HT1080 (cell line): ENCODE results near the gene FOXN1. TPM values are rescaled to one million over a fixed set of nuclear protein-coding genes. Genes with fewer than 3 reads are reported as not detected.

Source experiments
- DNase-seq: peaks from one replicate; pipeline ENCODE4 v3.0.0-alpha.2; 2015; ENCODE audit warnings: low read depth
- total RNA-seq: library from RNA; depleted of rRNA; stranded (reverse); fragments of >200 nt; shearing (Covaris generic); gene quantifications from 2 replicates; pipeline ENCODE4 v1.2.3, GENCODE V29; 2014

Gene FOXN1
- total RNA-seq, 1 experiment from 2014 or later, result not detected

DNA sequence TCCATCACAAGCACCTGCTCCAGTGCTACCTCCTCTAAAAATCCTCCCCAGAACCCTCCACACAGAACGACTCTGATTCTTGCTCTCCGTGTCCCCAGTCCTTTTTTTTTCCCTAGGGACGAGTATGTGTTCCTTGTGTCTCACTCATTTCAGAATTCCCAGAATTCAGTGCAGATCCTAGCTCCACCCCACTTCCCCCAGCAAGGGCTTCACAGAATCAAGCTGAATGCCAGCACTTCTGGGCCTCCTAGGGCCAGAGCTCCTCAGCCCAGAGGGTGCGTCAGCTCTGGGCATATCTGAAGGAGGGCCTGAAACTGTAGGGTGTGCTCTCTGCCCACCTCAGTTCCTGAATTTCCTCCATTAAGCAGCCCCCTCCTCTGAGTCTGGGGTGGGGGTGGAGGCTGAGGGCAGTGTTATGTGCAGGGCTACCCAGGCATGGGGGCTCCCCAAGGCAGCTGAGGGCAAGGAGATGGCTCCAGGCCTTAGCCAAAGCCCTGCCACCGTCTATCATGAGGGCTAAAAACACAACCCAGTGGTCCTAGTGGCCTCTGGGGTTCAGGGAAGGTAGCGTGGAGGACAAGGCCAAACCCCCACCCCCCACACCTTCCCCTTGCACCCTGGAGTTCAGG lies 39.8 kb downstream of the FOXN1 start:
- no peak for DNase-seq

DNA sequence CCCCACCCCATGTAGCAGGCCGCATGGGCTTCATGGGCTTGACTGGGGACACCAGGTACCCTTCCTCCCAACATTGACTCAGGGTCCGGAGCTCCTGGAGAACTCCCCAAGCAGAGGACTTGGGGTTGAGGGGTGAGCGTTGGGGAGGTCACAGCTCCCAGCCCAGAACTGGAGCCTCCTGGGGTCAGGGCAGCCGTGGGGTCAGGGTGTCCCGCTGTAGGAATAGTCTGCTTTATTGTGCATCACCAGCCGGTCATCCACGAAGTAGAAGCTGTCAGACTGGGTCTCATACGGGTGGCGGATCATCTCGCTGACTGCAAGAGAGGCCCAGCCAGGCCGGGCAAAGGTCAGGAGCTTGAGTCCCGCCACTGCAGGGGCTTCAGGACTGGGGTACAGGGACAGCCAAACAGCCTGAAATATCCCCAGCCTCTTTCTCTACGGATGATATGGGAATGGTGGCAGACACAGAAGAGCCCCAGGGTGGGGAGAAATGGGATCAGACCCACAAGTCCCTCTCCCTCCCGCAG lies 41.0 kb downstream of the FOXN1 start:
- DNase-seq, result no peak

DNA sequence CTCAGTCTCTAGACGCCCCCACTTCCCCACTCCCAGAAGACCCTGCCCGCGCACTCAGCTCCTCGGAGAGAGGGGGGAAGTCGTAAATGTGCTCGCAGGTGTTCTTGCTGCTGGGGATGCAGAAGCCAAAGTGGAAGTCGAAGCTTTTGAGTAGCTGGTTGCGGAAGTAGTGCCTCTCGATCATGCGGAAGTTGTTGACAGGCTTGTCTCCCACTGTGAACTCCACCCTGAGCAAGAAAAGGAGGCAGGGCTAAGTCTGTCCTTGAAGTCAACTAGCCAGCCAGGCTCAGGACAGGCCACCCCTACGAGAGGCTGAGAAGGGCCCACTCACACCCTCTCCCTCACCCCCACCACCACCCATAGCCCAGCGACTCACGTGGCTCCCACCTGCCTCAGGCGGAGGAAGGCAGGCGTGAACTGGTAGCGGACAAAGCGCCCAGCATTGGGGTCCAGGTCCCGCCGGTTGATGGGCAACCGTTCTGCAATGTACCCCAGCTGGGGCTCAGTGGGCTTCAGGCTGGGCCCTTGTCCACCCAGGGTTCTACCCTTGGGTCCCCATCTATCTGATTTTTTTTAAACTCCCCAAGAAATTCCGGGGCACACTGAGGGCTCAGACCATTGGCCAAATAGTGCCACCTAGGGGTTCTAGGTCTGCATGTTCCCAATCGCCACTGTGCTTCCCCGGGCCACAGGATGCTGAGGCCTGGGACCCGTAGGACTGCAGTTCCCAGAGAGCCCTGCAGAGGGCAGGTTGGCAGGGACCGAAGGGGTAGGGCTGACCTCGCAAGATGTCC lies 41.7 kb downstream of the FOXN1 start:
- peak; percentile 75 for DNase-seq

DNA sequence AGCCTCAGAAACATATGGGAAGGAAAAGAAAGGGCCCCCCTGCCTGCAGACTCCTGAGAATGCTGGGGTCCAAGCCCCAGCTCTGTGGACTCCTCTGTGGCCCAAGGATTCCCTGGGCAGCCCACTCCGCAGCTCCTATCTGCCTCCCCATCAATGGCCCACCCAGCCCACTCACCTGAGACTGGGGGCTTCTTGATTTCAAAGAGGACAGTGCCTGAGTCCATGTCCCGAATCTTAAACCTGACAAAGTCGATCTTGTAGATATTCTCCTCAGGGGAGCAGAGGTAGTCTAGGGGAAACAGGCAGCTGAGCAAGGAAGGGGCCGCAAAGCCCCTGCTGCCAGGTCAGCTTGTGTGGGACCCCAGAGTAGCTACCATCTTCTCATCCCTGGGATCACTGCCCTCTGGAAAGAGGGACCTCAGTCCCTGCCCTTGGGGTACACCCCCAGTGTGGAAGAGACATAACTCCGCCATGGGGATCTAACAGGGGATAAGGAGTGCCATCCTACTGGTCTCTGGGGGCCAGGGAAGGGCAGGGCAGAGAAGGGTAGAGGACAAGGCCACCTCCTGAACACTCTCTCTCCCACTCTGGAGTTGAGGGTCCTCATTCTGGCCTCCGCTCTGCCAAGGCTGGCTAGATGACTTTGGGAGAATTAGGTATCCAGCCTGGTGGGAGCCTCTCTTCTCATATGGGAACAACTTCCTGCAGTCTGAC lies 42.4 kb downstream of the FOXN1 start:
- DNase-seq, result no peak

DNA sequence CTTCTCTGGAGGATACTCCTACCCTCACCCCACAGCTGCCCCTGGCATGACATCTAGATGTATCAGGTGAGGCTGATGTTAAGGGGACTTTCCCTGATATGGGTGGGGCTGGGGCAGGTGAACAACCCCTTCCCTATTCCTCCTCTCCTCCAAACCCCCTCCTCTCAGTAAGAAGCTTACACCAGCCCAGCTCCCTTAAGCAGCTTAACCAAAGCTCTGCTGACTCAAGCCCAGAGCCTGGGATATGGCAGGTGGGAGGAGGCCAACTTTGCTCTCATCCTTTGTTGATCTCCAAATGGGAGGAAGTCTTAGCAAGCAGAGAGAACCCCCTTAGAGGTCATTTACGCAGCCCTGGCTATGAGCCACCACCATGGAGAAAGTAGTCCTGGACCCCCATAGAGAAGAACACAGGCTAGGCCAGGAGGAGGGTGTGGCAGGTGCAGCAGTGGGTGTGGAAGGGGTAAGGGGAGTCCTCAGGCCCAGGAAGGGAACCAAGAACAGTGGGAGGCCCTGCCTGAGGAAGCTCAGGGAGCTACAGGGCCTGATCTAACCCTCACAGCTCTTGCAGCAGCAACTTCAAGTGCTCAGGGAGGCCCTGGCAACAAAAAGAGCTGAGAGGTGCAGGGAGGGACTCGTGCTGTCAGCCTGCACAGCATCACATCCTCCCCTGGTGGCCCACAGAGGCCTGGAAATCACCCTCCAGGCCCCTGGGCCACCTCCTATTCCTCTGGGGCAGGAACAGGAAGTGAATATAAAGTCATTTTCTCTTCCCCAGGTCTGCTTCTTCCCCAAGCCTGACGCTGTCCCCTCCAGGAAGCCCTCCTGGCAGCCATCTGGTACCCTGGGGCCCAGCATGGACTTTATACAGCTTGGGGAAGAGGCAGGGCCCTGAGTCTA lies 43.3 kb downstream of the FOXN1 start:
- DNase-seq, result no peak

DNA sequence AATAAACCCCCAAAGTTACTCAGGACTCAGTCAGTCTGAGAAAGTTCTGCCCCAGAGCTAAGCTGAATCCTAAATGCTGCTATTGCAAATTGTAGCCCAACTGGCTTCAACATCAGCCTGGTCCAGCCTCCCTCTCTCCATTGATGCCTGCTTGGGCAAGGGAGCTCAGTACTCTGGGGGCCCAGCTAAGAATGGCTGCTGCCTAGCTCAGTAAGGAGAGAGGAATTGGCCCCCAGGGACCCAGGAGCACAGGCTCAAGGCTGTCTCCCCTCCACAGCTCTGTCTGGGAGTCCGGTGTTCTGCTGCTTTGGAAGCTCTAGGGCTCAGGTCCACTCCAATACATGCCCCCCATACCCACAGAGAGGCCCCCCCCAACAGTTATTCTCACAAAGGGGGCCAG lies 44.7 kb downstream of the FOXN1 start:
- DNase-seq, result no peak

DNA sequence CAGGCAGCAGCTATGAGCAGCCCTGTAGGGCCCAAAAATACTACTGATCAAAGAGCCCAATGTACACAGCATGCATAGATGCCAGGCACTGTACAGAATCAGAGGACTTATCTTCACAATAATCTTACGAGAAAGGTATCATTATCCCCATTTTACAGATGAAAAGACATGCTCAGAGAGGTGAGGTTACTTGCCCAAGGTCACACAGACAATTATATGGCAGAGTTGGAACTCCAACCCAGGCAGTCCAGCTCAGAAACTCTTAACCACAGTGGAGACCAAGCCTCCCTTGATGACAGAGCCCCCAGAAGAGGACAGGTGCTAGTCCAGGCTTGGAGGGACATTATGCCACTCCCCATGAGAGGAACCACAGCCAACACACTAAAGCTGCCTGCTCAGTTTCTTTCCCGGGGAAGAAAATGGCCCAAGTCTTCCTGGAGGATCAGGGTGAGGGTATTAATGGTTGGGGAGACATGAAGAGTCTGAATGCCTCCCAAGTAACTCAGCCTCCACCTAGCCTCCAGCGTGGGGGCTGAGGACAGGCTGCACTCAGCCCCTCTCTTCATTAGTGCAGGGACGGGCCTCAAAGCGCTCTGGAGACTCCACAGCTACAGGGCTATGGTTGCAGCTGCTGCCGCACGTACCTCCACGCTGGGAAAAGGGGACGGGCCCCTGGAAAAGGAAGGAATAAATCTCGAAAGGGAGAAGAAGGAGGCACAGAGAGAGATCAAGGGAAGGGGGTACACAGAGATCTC lies 45.5 kb downstream of the FOXN1 start:
- no peak for DNase-seq

DNA sequence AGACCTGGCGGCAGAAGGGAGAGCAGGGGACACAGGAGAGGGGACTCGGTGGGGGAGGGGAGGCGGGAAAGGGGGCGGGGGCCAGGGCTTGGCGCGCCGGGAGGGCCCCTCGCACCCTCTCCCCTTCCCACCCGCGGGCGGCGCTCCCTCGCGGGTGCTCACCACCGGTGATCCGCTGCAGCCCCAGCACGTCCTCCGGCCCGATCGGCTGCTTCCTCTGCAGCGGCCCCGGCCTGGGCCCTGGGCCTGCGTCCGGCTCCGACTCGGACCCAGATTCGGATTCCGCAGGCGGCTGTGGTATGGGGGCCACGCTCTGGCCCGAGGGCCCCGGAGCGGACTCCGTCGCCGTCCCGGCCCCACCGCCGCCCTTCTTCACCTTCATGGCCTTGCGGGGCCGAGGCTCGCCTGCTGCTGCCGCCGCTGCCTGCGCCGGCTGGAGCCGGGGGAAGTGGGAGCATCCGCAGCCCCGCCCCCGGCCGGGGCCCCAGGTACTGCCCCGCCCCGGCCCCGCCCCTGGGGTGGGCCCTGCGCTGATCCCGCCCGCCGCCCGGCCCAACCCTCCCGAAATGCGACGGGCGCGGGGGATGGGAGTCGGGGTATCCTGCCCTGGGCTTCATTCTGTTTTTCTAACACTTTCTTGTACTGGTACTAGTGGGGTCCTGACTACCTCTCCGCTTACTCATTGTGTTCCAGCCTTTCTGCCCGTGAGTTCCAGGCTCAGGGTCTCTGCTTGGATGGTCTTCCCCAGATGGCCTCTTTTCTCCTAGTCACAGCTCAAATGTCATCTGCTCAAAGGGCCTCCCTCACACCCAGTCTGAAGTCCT lies 46.2 kb downstream of the FOXN1 start, which contains the start of gene UNC119:
TSS of gene UNC119 (minus strand) at position 449 of the 824 bp plus-strand sequence. CDS start at position 382, 67 bp downstream.
- DNase-seq, result peak; percentile 27

DNA sequence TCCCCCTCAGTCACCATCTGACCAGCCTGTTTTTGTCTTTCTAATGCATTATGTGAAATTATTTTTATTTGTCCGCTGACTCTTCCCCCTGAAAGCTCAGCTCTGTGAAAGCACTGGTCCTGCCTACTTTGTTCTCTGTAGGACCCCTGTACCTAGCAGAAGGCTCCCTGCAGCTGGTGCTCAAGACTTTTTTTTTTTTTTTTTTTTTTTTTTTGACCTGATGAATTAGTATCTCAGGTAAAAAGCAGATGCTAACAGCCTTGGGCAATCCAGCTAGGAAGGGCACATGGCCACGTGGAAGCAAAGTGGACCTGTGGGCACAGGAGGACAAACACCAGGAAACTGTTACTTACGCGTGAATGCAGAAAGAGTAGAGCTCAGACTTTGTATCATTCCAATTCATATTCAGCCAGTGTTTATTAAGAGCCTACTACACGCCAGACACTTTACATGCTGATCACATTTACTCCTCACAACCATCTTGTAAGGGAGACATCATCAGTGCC lies 46.9 kb downstream of the FOXN1 start:
- no peak for DNase-seq

DNA sequence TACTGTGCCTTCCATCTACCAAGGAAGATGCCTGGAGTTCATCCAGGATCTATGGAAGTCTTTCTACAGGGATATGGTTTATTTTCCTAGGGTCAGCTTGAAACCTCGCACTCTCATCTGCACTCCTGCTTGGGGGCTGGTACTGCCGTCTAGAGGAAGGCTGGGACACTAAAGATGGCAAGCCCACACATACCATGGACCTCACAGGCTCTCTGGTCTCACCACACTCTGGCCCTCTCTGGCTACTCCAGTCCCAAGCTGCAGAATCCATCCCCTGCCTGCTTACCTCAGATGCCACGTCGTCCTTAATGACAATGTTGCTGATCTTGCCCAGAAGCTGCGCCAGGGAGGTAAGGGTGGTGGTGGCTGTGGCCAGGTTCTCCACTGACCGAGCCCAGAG lies 48.4 kb downstream of the FOXN1 start:
- no peak for DNase-seq

DNA sequence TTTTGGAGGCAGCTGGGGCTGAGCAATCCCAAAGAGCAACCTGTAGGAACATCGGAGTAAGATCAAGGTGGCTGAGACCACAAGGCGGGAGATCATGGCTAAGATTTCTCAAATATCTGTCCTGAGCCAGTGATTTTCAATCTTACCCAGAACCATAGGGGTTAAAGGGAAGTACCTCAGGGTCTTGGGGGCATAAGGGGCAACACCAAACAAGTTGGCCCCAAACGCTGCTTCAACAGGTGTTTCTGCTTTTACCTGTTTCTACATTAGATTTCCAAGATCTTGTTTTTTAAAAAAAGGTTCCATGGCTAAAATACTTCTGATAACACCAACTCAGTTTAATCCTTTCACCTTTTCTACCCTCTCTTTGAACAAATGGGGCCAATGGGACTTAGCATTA lies 48.9 kb downstream of the FOXN1 start:
- DNase-seq, result no peak

DNA sequence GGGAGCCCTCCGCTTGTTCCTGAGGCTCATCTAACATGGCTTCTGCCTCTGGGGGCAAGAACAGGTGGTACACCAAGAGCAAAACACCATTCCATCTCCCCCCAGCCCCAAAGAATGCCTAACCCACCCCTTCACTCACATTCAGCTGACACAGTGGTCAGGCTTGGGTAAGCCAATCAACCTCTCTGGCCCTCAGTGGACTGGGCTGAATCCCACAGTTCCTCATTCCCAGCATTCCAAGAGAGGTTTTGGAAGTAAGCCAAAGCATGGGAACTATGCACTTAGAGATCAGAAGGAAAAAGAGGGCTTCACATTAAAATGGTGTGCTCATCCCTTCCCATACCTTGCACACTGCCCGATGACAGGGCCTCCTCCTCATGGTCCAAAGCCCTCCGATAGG lies 57.3 kb downstream of the FOXN1 start:
- no peak for DNase-seq

DNA sequence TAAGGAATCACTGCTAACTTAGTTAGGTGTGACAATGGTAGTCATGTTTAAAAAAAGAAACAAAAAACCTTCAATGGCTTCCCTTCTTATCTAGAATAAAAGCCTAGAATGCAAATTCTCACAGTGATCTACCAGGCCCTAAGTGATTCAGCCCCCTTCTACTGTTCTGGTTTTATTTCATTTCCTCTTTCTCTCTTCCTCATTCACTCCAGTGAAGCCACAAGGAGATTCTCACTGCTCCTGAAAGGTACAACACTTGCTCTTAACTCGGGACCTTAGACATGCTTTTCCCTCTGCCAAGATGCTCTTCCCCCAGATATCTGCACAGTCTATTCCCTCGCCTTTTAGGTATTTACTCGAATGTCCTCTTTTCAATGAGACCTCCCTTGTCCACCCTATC lies 61.5 kb downstream of the FOXN1 start:
- DNase-seq, result no peak

DNA sequence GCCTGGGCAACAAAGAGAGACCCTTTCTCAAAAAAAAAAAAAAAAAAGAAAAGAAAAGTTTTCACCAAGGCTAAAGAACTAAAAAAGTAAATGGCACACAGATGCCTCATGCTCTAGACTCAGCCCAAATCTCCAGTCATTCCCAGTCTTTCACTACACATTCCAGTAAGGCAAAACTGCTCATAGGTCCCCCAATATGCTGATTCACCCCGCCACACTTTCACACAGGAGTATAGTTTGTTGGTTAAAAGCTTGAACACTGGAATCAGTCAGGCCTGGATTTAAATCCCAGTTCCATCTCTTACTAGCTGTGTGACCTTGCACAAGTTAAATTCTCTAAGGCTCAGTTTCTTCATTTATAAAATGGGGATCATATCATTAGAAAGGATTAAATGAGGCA lies 63.3 kb downstream of the FOXN1 start:
- DNase-seq, result no peak

DNA sequence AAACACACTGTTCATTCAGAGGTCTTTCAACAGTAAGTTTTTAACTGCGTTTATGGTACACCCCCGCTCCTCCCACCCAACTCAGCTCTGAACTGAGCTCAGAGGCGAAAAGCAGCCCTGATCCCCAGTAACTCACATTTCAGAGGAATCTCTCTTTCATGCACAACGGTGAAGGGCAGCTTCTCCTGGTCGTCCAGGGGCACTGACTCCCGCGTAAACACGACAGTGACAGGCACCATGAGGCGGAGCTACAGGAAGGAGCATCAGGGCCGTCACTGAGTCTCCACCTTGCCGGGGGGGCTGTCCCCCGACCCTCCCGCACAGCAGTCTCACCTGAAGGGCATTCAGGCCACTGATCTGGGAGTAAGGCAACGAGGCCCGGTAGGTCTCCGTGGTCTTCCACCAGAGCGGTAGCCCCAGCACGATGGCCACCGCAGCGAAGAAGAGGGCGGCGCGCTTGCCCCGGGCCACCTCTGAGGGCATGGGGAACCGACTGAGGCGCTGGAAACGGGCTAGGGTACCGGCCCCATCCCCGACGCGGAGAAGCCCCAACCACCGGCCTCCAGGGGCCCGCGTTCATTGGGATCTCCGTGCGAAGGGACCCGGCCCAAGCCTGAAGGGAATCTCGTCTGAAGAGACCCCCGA lies 64.7 kb downstream of the FOXN1 start:
- no peak for DNase-seq

DNA sequence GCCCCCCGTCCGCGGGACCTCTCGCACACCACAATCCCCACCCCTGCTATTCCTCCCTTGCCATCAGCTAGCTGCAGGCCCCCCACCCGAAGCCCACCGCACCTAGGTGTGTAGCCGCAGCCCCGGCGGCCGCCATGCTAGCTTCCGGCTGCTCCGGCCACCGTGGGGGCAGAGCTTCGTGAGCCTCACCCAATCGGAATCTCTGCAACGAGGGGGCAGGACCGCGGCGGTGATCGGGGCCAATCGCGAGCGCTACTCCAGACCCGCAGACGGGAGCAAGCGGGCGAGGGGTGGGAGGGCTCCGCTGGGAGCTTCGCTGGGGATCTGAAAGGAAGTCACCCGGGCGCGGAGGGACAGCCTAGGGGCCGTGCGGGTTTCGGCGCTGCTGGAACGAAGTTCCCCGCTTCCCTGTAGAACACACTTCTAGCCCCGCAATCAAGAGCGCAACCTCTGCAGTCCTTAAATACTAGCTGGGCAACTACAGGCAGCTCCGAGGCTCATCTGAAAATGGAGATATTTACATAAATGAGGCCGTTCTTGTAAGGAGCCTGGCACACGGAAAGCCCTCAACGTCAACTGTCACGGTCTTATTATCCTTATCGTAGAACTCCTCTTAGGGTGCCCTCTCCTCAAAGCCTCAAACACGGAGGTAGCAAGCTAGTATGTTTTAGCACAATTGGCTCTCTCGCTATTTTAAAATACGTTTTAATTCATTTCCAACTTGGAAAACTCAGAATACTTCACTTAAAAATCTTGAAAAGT lies 65.4 kb downstream of the FOXN1 start, which contains the start of gene PIGS:
TSS of gene PIGS (minus strand) at position 164 of the 762 bp plus-strand sequence. CDS start at position 136, 28 bp downstream.
- DNase-seq, result peak; percentile 90

DNA sequence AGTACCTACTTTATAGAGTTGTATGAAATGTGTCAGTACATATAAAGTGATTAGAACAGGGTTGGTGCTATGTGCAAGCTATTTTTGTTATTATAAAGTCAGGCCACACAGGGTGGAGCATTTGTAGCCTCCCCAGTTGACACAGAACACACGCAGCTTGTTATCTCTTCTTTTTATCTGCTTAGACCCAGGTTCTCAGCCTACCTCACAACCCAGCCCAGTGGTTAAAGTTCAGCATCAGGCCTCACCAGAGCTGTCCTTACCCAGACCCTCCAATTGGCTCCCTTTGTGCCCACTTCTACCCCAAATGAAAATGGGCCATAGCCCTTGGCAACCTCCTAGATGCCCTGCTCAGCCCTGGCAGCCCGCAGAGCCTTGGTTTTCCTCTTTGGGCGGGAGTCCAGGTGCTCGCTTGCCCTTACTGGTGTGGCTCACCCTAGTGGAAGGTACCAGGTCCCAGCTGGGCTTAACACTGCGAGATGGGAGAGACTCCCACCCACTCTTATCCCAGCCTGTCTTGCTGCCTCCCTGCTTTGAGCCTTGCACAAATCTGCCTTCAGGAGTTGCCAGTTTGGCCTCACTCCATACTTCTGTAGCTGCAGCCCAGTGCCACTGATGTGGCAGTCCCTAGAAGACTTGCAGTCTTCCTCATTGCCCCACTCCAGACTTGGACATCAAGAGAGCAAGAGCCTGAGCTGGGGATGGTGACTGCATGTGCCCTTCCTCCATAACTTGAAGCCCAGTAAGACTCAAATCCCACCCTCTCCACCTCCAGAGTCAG lies 66.3 kb downstream of the FOXN1 start:
- no peak for DNase-seq
